Keratinocyte (primary cell): ENCODE measurements around the gene GALNT9. TPM values are rescaled to one million over a fixed set of nuclear protein-coding genes. Genes with fewer than 3 reads are reported as not detected.

Source experiments
- DNase-seq: peaks from one replicate; pipeline ENCODE4 v3.0.0-alpha.2; 2011; ENCODE audit warnings: low read depth, missing footprints, low spot score
- FAIRE-seq: peaks from 2 replicates; lab custom pipeline; 2011; peaks lifted over from hg19 to GRCh38; lab: Jason Lieb, UNC
- H2AFZ ChIP-seq: 2 replicates; pipeline ENCODE4 v1.6.0; 2012; ENCODE audit warnings: low read length, control low read depth, inconsistent platforms; ENCODE audit not compliant: control insufficient read depth
- H3K27ac ChIP-seq: 2 replicates; pipeline ENCODE4 v1.5.1; 2011; ENCODE audit warnings: low read length; ENCODE audit not compliant: control insufficient read depth, insufficient read depth
- H3K27me3 ChIP-seq: 3 replicates; pipeline ENCODE4 v1.6.0; 2011; ENCODE audit warnings: low read length; ENCODE audit not compliant: control insufficient read depth, insufficient read depth; ENCODE audit errors: extremely low read depth
- H3K36me3 ChIP-seq, 2 experiments: 2 replicates in 1 of 2; 3 replicates in 1 of 2; pipeline ENCODE4 v1.5.1; 2011; ENCODE audit warnings: low read length in 2 of 2, mild to moderate bottlenecking in 1 of 2; ENCODE audit not compliant: control insufficient read depth in 2 of 2, insufficient read depth in 2 of 2; ENCODE audit errors: extremely low read depth in 1 of 2
- H3K4me1 ChIP-seq: 3 replicates; pipeline ENCODE4 v1.5.1; 2011; ENCODE audit warnings: low read length; ENCODE audit not compliant: control insufficient read depth, insufficient read depth; ENCODE audit errors: extremely low read depth
- H3K4me2 ChIP-seq: 3 replicates; pipeline ENCODE4 v1.6.0; 2011; ENCODE audit warnings: low read depth, low read length; ENCODE audit not compliant: control insufficient read depth, insufficient read depth; ENCODE audit errors: extremely low read depth
- H3K4me3 ChIP-seq, 3 experiments: fragments of 200-600 bp in 1 of 3; sonication (generic) in 1 of 3; 2 replicates in 2 of 3; 3 replicates in 1 of 3; pipeline ENCODE4 v1.5.1; 2011 to 2016; ENCODE audit warnings: low read length in 3 of 3, mild to moderate bottlenecking in 3 of 3, control low read depth in 2 of 3, inconsistent platforms in 1 of 3, low read depth in 1 of 3, mixed read lengths in 1 of 3, mixed run types in 1 of 3, moderate library complexity in 1 of 3; ENCODE audit not compliant: control insufficient read depth in 2 of 3, insufficient read depth in 2 of 3; ENCODE audit errors: extremely low read depth in 1 of 3
- H3K79me2 ChIP-seq: 2 replicates; pipeline ENCODE4 v1.6.0; 2012; ENCODE audit warnings: low read length; ENCODE audit not compliant: control insufficient read depth, insufficient read depth
- H3K9ac ChIP-seq: 3 replicates; pipeline ENCODE4 v1.6.0; 2011; ENCODE audit warnings: low read length; ENCODE audit not compliant: control insufficient read depth, insufficient read depth; ENCODE audit errors: extremely low read depth
- H3K9me1 ChIP-seq: 3 replicates; pipeline ENCODE4 v1.6.0; 2011; ENCODE audit warnings: low read length; ENCODE audit not compliant: control insufficient read depth, insufficient read depth; ENCODE audit errors: extremely low read depth
- H3K9me3 ChIP-seq: 2 replicates; pipeline ENCODE4 v1.5.1; 2012; ENCODE audit warnings: low read depth, low read length; ENCODE audit not compliant: control insufficient read depth
- H4K20me1 ChIP-seq: 3 replicates; pipeline ENCODE4 v1.6.0; 2011; ENCODE audit warnings: low read length; ENCODE audit not compliant: control insufficient read depth, insufficient read depth; ENCODE audit errors: extremely low read depth
- CTCF ChIP-seq, 3 experiments: IDR thresholded peaks in 1 of 3; conservative IDR thresholded peaks in 1 of 3; optimal IDR thresholded peaks in 1 of 3; 2 replicates in 2 of 3; 3 replicates in 1 of 3; pipeline versions ENCODE3 to v1.5.1; 2011; ENCODE audit warnings: low read length in 3 of 3, mild to moderate bottlenecking in 3 of 3, moderate library complexity in 2 of 3, control low read depth in 1 of 3, inconsistent platforms in 1 of 3; ENCODE audit not compliant: insufficient read depth in 2 of 3; ENCODE audit errors: extremely low read depth in 1 of 3
- EZH2 ChIP-seq: IDR thresholded peaks from one replicate; pipeline ENCODE4 v1.6.1; 2012; ENCODE audit warnings: inconsistent platforms, mild to moderate bottlenecking, low read length, moderate library complexity
- dilution Hi-C: fragments of 300-500 bp; cut with MboI; formaldehyde crosslinking; loops from one replicate; pipeline ENCODE4 v1.7.0; 2020; ENCODE audit warnings: low sequenced_read_pairs; ENCODE audit not compliant: extremely low pct_ligation_motif_present
- polyA plus RNA-seq, 5 experiments: library from polyadenylated mRNA; depleted of rRNA in 3 of 5; stranded (reverse) in 3 of 5; stranded (forward) in 1 of 5; unstranded in 1 of 5; fragments of >200 nt; gene quantifications; 1 replicate in 1 of 5; 2 replicates in 3 of 5; 3 replicates in 1 of 5; pipeline versions ENCODE4 v1.2.1 to v1.2.3, GENCODE V29; 2011 to 2012; ENCODE audit warnings: missing spikeins in 2 of 5, low read depth in 1 of 5, low replicate concordance in 1 of 5

The GALNT9 gene
- polyA plus RNA-seq, 1 donor (not counting 4 experiments of a cell fraction or from before 2014, with no cell fraction given), result not detected

DNA sequence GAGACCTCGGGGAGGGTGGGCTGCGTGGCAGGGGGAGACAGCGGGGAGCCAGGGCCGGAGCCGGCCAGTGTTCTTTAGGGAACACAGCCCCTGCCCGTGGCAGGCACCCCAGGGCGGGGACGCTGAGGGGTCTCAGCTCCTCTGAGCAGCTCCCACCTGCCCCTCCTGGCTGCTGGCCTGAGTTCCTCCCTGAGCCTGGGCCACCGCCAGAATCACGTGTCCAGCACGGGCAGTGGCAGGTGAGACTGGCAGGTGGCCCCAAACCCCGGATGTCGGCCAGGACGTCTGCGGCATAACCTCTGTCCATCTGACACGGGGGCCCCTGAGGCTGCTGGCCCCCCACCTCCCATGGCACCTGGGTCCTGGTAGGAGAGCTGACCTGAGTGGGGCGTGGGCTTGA, 160.0 kb downstream of the GALNT9 start:
- no peak overlapping the region for H3K9ac ChIP-seq
- dilution Hi-C loops, result no loop called here

GRCh38 chr12:132168311-132169031, 160.9 kb downstream of the GALNT9 start:
- no peaks in the 10 kb centered on the region for H3K4me1 ChIP-seq
- H3K4me2 ChIP-seq, result no peak overlapping the region
- peaks cover 11% of the 10 kb centered on the region for H3K27me3 ChIP-seq
- no peak overlapping the region for H2AFZ ChIP-seq
- H3K9me1 ChIP-seq, result no peaks in the 10 kb centered on the region
- no peak for TF ChIP-seq EZH2
- no peak for TF ChIP-seq CTCF (optimal IDR thresholded peaks at IDR 0.05 in 1 of 3, IDR thresholded peaks at IDR 0.05 in 1 of 3, conservative IDR thresholded peaks at IDR 0.05 in 1 of 3; ENCODE audit: extremely low read depth in 1 of 3, insufficient read depth in 2 of 3, low read length in 3 of 3)
- no peaks in the 10 kb centered on the region for H3K79me2 ChIP-seq
- DNase-seq, result no peak
- no peak overlapping the region for H3K9ac ChIP-seq
- no peak for FAIRE-seq
- H4K20me1 ChIP-seq, result peaks cover 2% of the 10 kb centered on the region
- no peaks in the 10 kb centered on the region for H3K36me3 ChIP-seq
- no peaks in the 10 kb centered on the region for H3K9me3 ChIP-seq
- dilution Hi-C loops, result no loop called here
- H3K27ac ChIP-seq, result no peak overlapping the region
- H3K4me3 ChIP-seq, result no peak overlapping the region

More for the DNA sequence above, 160.0 kb downstream of the GALNT9 start:
- Histone ChIP-seq H4K20me1 (peaks cover 2% of the 10 kb centered on the region), H3K27ac (no peak overlapping the region), H3K4me3 (no peak overlapping the region), H3K36me3 (no peaks in the 10 kb centered on the region), H3K79me2 (no peaks in the 10 kb centered on the region), H3K27me3 (peaks cover 7% of the 10 kb centered on the region), H3K9me3 (no peaks in the 10 kb centered on the region), H3K4me2 (no peak overlapping the region), H3K4me1 (no peaks in the 10 kb centered on the region), H3K9me1 (no peaks in the 10 kb centered on the region), H2AFZ (no peak overlapping the region)
- no peak for TF ChIP-seq CTCF (optimal IDR thresholded peaks at IDR 0.05 in 1 of 3, IDR thresholded peaks at IDR 0.05 in 1 of 3, conservative IDR thresholded peaks at IDR 0.05 in 1 of 3; ENCODE audit: extremely low read depth in 1 of 3, insufficient read depth in 2 of 3, low read length in 3 of 3)
- TF ChIP-seq EZH2, result no peak
- no peak for FAIRE-seq
- no peak for DNase-seq
